ENCODE data around the gene ZBTB1. TPM values are rescaled to one million over a fixed set of nuclear protein-coding genes. Genes with fewer than 3 reads are reported as not detected.
"Not testable (repeated sequence)": the region's sequence is repeated elsewhere in the genome, so short reads cannot be mapped to it uniquely, and the experiment has no call there.

Gene ZBTB1
- polyA plus RNA-seq, 1 donor from 2014 or later = 24.8 TPM

GRCh38 chr14:64515053-64515452, 10.5 kb downstream of the ZBTB1 start:
- Histone ChIP-seq H3K27me3 (ENCODE audit: insufficient read depth, low read depth, low read length) (no peaks in the 10 kb centered on the region), H3K9ac (ENCODE audit: low read length) (no peak overlapping the region), H3F3A (ENCODE audit: insufficient read depth, low read length, poor library complexity, severe bottlenecking) (no peaks in the 10 kb centered on the region), H3K27ac (ENCODE audit: low read length) (no peak overlapping the region), H3K79me2 (replicated peaks; ENCODE audit: insufficient read depth, low read length) (peaks cover 48% of the 10 kb centered on the region), H3K9me3 (ENCODE audit: low read length) (no peaks in the 10 kb centered on the region), H2AFZ (ENCODE audit: low read depth, low read length) (no peak overlapping the region), H3K36me3 (ENCODE audit: insufficient read depth, low read length) (no peaks in the 10 kb centered on the region), H3K4me2 (ENCODE audit: low read length) (no peak overlapping the region), H4K20me1 (ENCODE audit: insufficient read depth) (no peaks in the 10 kb centered on the region), H3K9me2 (ENCODE audit: insufficient read depth, low read length) (no peaks in the 10 kb centered on the region), H3K4me3 (ENCODE audit: low read length) (no peak overlapping the region)
- no peak for TF ChIP-seq RAD21 (conservative IDR thresholded peaks at IDR 0.05)
- TF ChIP-seq SMC3 (conservative IDR thresholded peaks at IDR 0.05; ENCODE audit: poor library complexity) = no peak
- TF ChIP-seq EP300 (conservative IDR thresholded peaks at IDR 0.05; ENCODE audit: poor library complexity, severe bottlenecking) = no peak
- TF ChIP-seq POLR2AphosphoS5 (IDR thresholded peaks at IDR 0.05) = no peak
- TF ChIP-seq CTCF (IDR thresholded peaks at IDR 0.05; ENCODE audit: poor library complexity, severe bottlenecking) = no peak
- no peak for TF ChIP-seq REST (IDR thresholded peaks at IDR 0.05; ENCODE audit: borderline replicate concordance)
- no peak for TF ChIP-seq MXI1 (conservative IDR thresholded peaks at IDR 0.05; ENCODE audit: poor library complexity, severe bottlenecking)
- no peak for TF ChIP-seq EZH2 (IDR thresholded peaks at IDR 0.05; ENCODE audit: borderline replicate concordance, insufficient read depth, low read length, poor library complexity, severe bottlenecking)
- no peak for TF ChIP-seq TAF1 (IDR thresholded peaks at IDR 0.05; ENCODE audit: low read depth)

GRCh38 chr14:64516969-64517368, 12.4 kb downstream of the ZBTB1 start:
- Histone ChIP-seq H3K27ac (ENCODE audit: low read length) (no peak overlapping the region), H3K9me3 (ENCODE audit: low read length) (no peaks in the 10 kb centered on the region), H3K4me2 (ENCODE audit: low read length) (no peak overlapping the region), H3K79me2 (replicated peaks; ENCODE audit: insufficient read depth, low read length) (peaks cover 31% of the 10 kb centered on the region), H4K20me1 (ENCODE audit: insufficient read depth) (no peaks in the 10 kb centered on the region), H3K9me2 (ENCODE audit: insufficient read depth, low read length) (no peaks in the 10 kb centered on the region), H3F3A (ENCODE audit: insufficient read depth, low read length, poor library complexity, severe bottlenecking) (no peaks in the 10 kb centered on the region), H3K9ac (ENCODE audit: low read length) (no peak overlapping the region), H3K36me3 (ENCODE audit: insufficient read depth, low read length) (no peaks in the 10 kb centered on the region), H3K4me3 (ENCODE audit: low read length) (no peak overlapping the region), H3K27me3 (ENCODE audit: insufficient read depth, low read depth, low read length) (no peaks in the 10 kb centered on the region), H2AFZ (ENCODE audit: low read depth, low read length) (no peak overlapping the region)
- TF ChIP-seq RAD21 (conservative IDR thresholded peaks at IDR 0.05) = no peak
- TF ChIP-seq SMC3 (conservative IDR thresholded peaks at IDR 0.05; ENCODE audit: poor library complexity) = no peak
- no peak for TF ChIP-seq CTCF (IDR thresholded peaks at IDR 0.05; ENCODE audit: poor library complexity, severe bottlenecking)
- TF ChIP-seq EZH2 (IDR thresholded peaks at IDR 0.05; ENCODE audit: borderline replicate concordance, insufficient read depth, low read length, poor library complexity, severe bottlenecking) = no peak

- not testable (repeated sequence) for H3K9me2 ChIP-seq (ENCODE audit: insufficient read depth, low read length); H3K4me3 ChIP-seq (ENCODE audit: low read length); H2AFZ ChIP-seq (ENCODE audit: low read depth, low read length); H4K20me1 ChIP-seq (ENCODE audit: insufficient read depth); H3K9ac ChIP-seq (ENCODE audit: low read length); H3K36me3 ChIP-seq (ENCODE audit: insufficient read depth, low read length); H3K27me3 ChIP-seq (ENCODE audit: insufficient read depth, low read depth, low read length); H3K4me2 ChIP-seq (ENCODE audit: low read length); H3F3A ChIP-seq (ENCODE audit: insufficient read depth, low read length, poor library complexity, severe bottlenecking); H3K27ac ChIP-seq (ENCODE audit: low read length); H3K9me3 ChIP-seq (ENCODE audit: low read length)
- peaks cover 24% of the 10 kb centered on the region for H3K79me2 ChIP-seq (replicated peaks; ENCODE audit: insufficient read depth, low read length)
Observed at GRCh38 chr14:64517667-64518066, 13.1 kb downstream of the ZBTB1 start.
